Psoas muscle (tissue), 8 donors: ENCODE measurements around the gene G3BP1. TPM values are rescaled to one million over a fixed set of nuclear protein-coding genes. Genes with fewer than 3 reads are reported as not detected.
A peak's percentile ranks its signal among the peaks of the same experiment; 100 is the strongest.

Experiments used
- ATAC-seq, 4 donors: fragments of 200-7000 bp; cut with Tn5 transposase; one replicate each; pipeline ENCODE4 v1.9.1; 2020; ENCODE audit warnings: moderate library complexity in 3 of 4, mild to moderate bottlenecking in 2 of 4
- DNase-seq, 2 donors: peaks; one replicate each; pipeline ENCODE4 v3.0.0-alpha.2; 2020
- H3K27ac ChIP-seq: fragments of 200-600 bp; one replicate; pipeline ENCODE4 v1.8.0; 2022
- H3K27me3 ChIP-seq, 3 donors: fragments of 200-600 bp in 1 of 3; one replicate each; pipeline versions ENCODE4 v1.6.1 to v1.8.0; 2013 to 2022; ENCODE audit warnings: low read length in 2 of 3, mild to moderate bottlenecking in 2 of 3, moderate library complexity in 1 of 3; ENCODE audit not compliant: insufficient read depth in 3 of 3
- H3K36me3 ChIP-seq, 2 donors: fragments of 200-600 bp in 1 of 2; one replicate each; pipeline versions ENCODE4 v1.6.1 to v1.8.0; 2013 to 2022; ENCODE audit warnings: low read depth in 1 of 2, mild to moderate bottlenecking in 1 of 2, moderate library complexity in 1 of 2; ENCODE audit not compliant: insufficient read depth in 1 of 2
- H3K4me1 ChIP-seq: fragments of 200-600 bp; one replicate; pipeline ENCODE4 v1.8.0; 2022
- H3K4me3 ChIP-seq: fragments of 200-600 bp; one replicate; pipeline ENCODE4 v1.8.0; 2022; ENCODE audit warnings: mild to moderate bottlenecking
- H3K9me3 ChIP-seq: fragments of 200-600 bp; one replicate; pipeline ENCODE4 v1.8.0; 2022
- WGBS, 3 donors: extraction: QIAGEN DNeasy Blood & Tissue Kit; methylation state at CpG; one replicate each; pipeline versions ENCODE4 v1.1.6 to v1.1.7; 2013; 5-methylcytosine and 5-hydroxymethylcytosine counted together
- intact Hi-C, 2 donors: fragments of 100-400 bp; cut with DNase I; formaldehyde crosslinking; loops; one replicate each; pipeline versions ENCODE4 v1.11.0 to v1.14.2; 2022
- polyA plus RNA-seq, 3 donors: library from polyadenylated mRNA; stranded (reverse); fragments of 200-250 nt; gene quantifications; one replicate each; pipeline ENCODE4 v1.2.3, GENCODE V29; 2013
- total RNA-seq, 4 donors: library from RNA; stranded (reverse); fragmentation: NEBNext Ultra II Directional in 2 of 4; extraction: Animal tissue kit (Norgen Biotek cat#: 25700) in 2 of 4; gene quantifications; one replicate each; pipeline versions ENCODE4 v1.2.1 to v1.2.4, GENCODE V29; 2021 to 2023
- TF ChIP-seq, protein P1 (sequence below): fragments of 200-600 bp; IDR thresholded peaks from one replicate; pipeline ENCODE4 v1.8.0; 2022; ENCODE audit warnings: antibody characterized with exemption
- donor health status: healthy with polysubstance abuse.
- donor health status: DM: no; HTN: no; CAD: no; lungs with moderate emphysema.
- donor health status: Bipolar disorder and iron deficiency.
- donor health status: healthy.
- donor health status: DM: yes; HTN: yes; CAD: no.
- donor health status: DM: no; HTN: no; CAD: no.
- donor health status: DM: no; HTN: no; CAD: no.
- donor health status: DM: yes; HTN: yes; CAD: no.

Gene G3BP1
- total and polyA plus RNA-seq, 7 donors: 47.0 to 230 (median 132) TPM

GRCh38 chr5:151738125-151738848, 33.5 kb upstream of the G3BP1 start:
- peaks cover 18% of the 10 kb centered on the region for H3K4me1 ChIP-seq
- no peaks in the 10 kb centered on the region for H3K9me3 ChIP-seq
- H3K27me3 ChIP-seq: no peaks in the 10 kb centered on the region
- intact Hi-C loops: no loop called here
- peaks cover 0 to 4% of the 10 kb centered on the region in 2 donors for H3K36me3 ChIP-seq
- ATAC-seq: no peak
- no peak for DNase-seq
- 63 to 77% (median 64%) methylated on average over 9 of the region's 9 CpGs for WGBS, 3 donors
- TF ChIP-seq, protein P1, sequence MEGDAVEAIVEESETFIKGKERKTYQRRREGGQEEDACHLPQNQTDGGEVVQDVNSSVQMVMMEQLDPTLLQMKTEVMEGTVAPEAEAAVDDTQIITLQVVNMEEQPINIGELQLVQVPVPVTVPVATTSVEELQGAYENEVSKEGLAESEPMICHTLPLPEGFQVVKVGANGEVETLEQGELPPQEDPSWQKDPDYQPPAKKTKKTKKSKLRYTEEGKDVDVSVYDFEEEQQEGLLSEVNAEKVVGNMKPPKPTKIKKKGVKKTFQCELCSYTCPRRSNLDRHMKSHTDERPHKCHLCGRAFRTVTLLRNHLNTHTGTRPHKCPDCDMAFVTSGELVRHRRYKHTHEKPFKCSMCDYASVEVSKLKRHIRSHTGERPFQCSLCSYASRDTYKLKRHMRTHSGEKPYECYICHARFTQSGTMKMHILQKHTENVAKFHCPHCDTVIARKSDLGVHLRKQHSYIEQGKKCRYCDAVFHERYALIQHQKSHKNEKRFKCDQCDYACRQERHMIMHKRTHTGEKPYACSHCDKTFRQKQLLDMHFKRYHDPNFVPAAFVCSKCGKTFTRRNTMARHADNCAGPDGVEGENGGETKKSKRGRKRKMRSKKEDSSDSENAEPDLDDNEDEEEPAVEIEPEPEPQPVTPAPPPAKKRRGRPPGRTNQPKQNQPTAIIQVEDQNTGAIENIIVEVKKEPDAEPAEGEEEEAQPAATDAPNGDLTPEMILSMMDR: no peak
- no peak overlapping the region for H3K27ac ChIP-seq
- H3K4me3 ChIP-seq: no peak overlapping the region

- Histone ChIP-seq H3K27me3 (no peaks in the 10 kb centered on the region), H3K9me3 (no peaks in the 10 kb centered on the region), H3K4me3 (no peak overlapping the region), H3K27ac (peak overlapping the region; percentile 62), H3K4me1 (peaks cover 18% of the 10 kb centered on the region), H3K36me3 (peaks cover 0 to 13% of the 10 kb centered on the region in 2 donors)
- DNase-seq: no peak
- TF ChIP-seq, protein P1: no peak
- 62 to 79% (median 75%) methylated on average over 2 of the region's 2 CpGs for WGBS, 3 donors
- intact Hi-C loops: no loop called here
- ATAC-seq: no peak
Observed at GRCh38 chr5:151739395-151739794, 32.4 kb upstream of the G3BP1 start.

GRCh38 chr5:151739939-151740335, 31.8 kb upstream of the G3BP1 start:
- peaks cover 18% of the 10 kb centered on the region for H3K4me1 ChIP-seq
- peak; percentile 31 to 54 (median 41) for ATAC-seq
- peaks cover 0 to 18% of the 10 kb centered on the region in 2 donors for H3K36me3 ChIP-seq
- no peaks in the 10 kb centered on the region for H3K27me3 ChIP-seq
- no peak for DNase-seq
- WGBS, 3 donors: 26 to 54% (median 33%) methylated on average over 4 of the region's 4 CpGs
- peak overlapping the region; percentile 62 for H3K27ac ChIP-seq
- intact Hi-C loops: loop anchor here (2.0 to 5.0 kb wide), 3 partner anchors 81 to 293 kb away; partner anchors contain the start of gene SLC36A1 (in 1 of the 2)
- H3K4me3 ChIP-seq: peak overlapping the region; percentile 5
- H3K9me3 ChIP-seq: no peaks in the 10 kb centered on the region
- TF ChIP-seq, protein P1: no peak

DNA sequence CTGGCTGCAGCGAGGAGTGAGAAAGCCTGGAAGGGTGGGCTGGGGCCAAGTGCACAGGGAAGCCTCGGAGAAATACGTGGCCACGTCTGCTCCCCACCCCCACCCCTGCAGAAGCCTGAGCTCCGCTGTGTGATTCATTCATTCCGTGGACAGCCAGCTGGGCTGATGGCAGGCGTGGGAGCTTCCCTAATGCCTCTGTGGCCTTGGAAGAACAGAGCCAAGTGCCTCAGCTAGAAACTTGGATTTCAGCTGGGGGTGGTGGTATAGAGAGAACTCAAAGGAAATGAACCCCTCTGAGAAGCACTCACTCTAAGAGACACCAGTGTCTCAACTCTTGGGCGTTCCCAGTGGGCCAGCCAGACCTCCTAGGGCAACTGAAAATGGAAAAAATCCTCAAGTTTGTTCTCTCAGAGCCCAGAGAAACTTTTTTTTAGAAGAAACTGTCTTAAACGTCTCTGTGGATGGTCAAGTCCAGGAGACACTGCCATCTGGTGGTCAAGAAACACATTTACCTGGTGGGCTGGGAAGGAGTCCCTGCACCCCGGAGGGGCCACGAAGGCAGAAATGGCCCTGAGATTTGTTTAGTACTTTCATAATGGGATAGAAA, 31.3 kb upstream of the G3BP1 start:
- WGBS, 3 donors: 4 to 9% (median 5%) methylated on average over 11 of the region's 11 CpGs
- H3K36me3 ChIP-seq: peaks cover 0 to 21% of the 10 kb centered on the region in 2 donors
- H3K4me3 ChIP-seq: peak overlapping the region; percentile 5

More for the DNA sequence above, 31.3 kb upstream of the G3BP1 start:
- peak overlapping the region; percentile 62 for H3K27ac ChIP-seq
- intact Hi-C loops: loop anchor here (2.0 to 5.0 kb wide), 3 partner anchors 82 to 293 kb away; partner anchors contain the start of gene SLC36A1 (in 1 of the 2)
- H3K9me3 ChIP-seq: no peaks in the 10 kb centered on the region
- ATAC-seq (peak; percentile 70 to 81 (median 78)), DNase-seq (peak; percentile 73 to 75)
- H3K4me1 ChIP-seq: peaks cover 18% of the 10 kb centered on the region
- TF ChIP-seq, protein P1: peak; percentile 88
- H3K27me3 ChIP-seq: no peaks in the 10 kb centered on the region
